Measurements from ENCODE around the gene PACS1.
A peak's percentile ranks its signal among the peaks of the same experiment; 100 is the strongest.
"Not testable (repeated sequence)": the region's sequence is repeated elsewhere in the genome, so short reads cannot be mapped to it uniquely, and the experiment has no call there.

The PACS1 gene

GRCh38 chr11:66111158-66111557 is 41.1 kb downstream of the PACS1 start:
- no peak for DNase-seq (ENCODE audit: low read depth)
- no peak for TF ChIP-seq CTCF (IDR thresholded peaks at IDR 0.05; ENCODE audit: control insufficient read depth, extremely low read depth, insufficient read depth)
- H3K4me3 ChIP-seq (ENCODE audit: low read depth, low read length): no peak overlapping the region

GRCh38 chr11:66112041-66112491 is 42.0 kb downstream of the PACS1 start:
- no peak overlapping the region for H3K4me3 ChIP-seq (ENCODE audit: low read depth, low read length)
- no peak for TF ChIP-seq CTCF (IDR thresholded peaks at IDR 0.05; ENCODE audit: control insufficient read depth, extremely low read depth, insufficient read depth)
- no peak for DNase-seq (ENCODE audit: low read depth)

- TF ChIP-seq CTCF (IDR thresholded peaks at IDR 0.05; ENCODE audit: control insufficient read depth, extremely low read depth, insufficient read depth): no peak
- H3K4me3 ChIP-seq (ENCODE audit: low read depth, low read length): no peak overlapping the region
- peak; percentile 67 for DNase-seq (ENCODE audit: low read depth)
Observed at GRCh38 chr11:66112601-66113499, 42.8 kb downstream of the PACS1 start.

GRCh38 chr11:66114957-66115356 is 44.9 kb downstream of the PACS1 start:
- not testable (repeated sequence) for DNase-seq (ENCODE audit: low read depth); H3K4me3 ChIP-seq (ENCODE audit: low read depth, low read length)

GRCh38 chr11:66115638-66116301 is 45.7 kb downstream of the PACS1 start:
- DNase-seq (ENCODE audit: low read depth): no peak
- H3K4me3 ChIP-seq (ENCODE audit: low read depth, low read length): no peak overlapping the region
- no peak for TF ChIP-seq CTCF (IDR thresholded peaks at IDR 0.05; ENCODE audit: control insufficient read depth, extremely low read depth, insufficient read depth)

- no peak overlapping the region for H3K4me3 ChIP-seq (ENCODE audit: low read depth, low read length)
- DNase-seq (ENCODE audit: low read depth): no peak
- no peak for TF ChIP-seq CTCF (IDR thresholded peaks at IDR 0.05; ENCODE audit: control insufficient read depth, extremely low read depth, insufficient read depth)
Observed at GRCh38 chr11:66116576-66117361, 46.7 kb downstream of the PACS1 start.

GRCh38 chr11:66118847-66119246 is 48.8 kb downstream of the PACS1 start:
- TF ChIP-seq CTCF (IDR thresholded peaks at IDR 0.05; ENCODE audit: control insufficient read depth, extremely low read depth, insufficient read depth): no peak
- DNase-seq (ENCODE audit: low read depth): no peak

More at GRCh38 chr11:66118847-66119246, 48.8 kb downstream of the PACS1 start:
- H3K4me3 ChIP-seq (ENCODE audit: low read depth, low read length): no peak overlapping the region

Data from LNCaP clone FGC (cell line).